Measurements from ENCODE around the gene ATP6V1E1.

The ATP6V1E1 gene

GRCh38 chr22:17548010-17548755, 80.4 kb downstream of the ATP6V1E1 start:
- Histone ChIP-seq H3K36me3 (ENCODE audit: insufficient read depth) (no peaks in the 10 kb centered on the region), H3K4me1 (ENCODE audit: low read depth, poor library complexity, severe bottlenecking) (no peaks in the 10 kb centered on the region)

GRCh38 chr22:17542452-17542851, 86.1 kb downstream of the ATP6V1E1 start:
- H3K79me2 ChIP-seq (ENCODE audit: insufficient read depth, low read depth): no peaks in the 10 kb centered on the region
- H3K27ac ChIP-seq: no peak overlapping the region
- H3K36me3 ChIP-seq (ENCODE audit: insufficient read depth): no peaks in the 10 kb centered on the region

More at GRCh38 chr22:17548010-17548755, 80.4 kb downstream of the ATP6V1E1 start:
- Histone ChIP-seq H3K27ac (no peak overlapping the region), H3K4me3 (IDR thresholded peaks at IDR 0.05; ENCODE audit: insufficient read depth, low read depth, low read length) (no peak overlapping the region), H2AFZ (ENCODE audit: low read depth) (no peak overlapping the region), H3K27me3 (ENCODE audit: insufficient read depth, low read depth) (no peaks in the 10 kb centered on the region), H3K9ac (no peak overlapping the region), H4K20me1 (ENCODE audit: insufficient read depth) (no peaks in the 10 kb centered on the region), H3K4me2 (no peak overlapping the region), H3K79me2 (ENCODE audit: insufficient read depth, low read depth) (no peaks in the 10 kb centered on the region)
- TF ChIP-seq CTCF (conservative IDR thresholded peaks at IDR 0.05; ENCODE audit: low read depth, low read length): no peak

More at GRCh38 chr22:17542452-17542851, 86.1 kb downstream of the ATP6V1E1 start:
- Histone ChIP-seq H3K4me3 (IDR thresholded peaks at IDR 0.05; ENCODE audit: insufficient read depth, low read depth, low read length) (no peak overlapping the region), H4K20me1 (ENCODE audit: insufficient read depth) (no peaks in the 10 kb centered on the region), H3K27me3 (ENCODE audit: insufficient read depth, low read depth) (no peaks in the 10 kb centered on the region), H3K4me1 (ENCODE audit: low read depth, poor library complexity, severe bottlenecking) (no peaks in the 10 kb centered on the region), H3K9ac (no peak overlapping the region), H2AFZ (ENCODE audit: low read depth) (no peak overlapping the region), H3K4me2 (no peak overlapping the region)
- no peak for TF ChIP-seq CTCF (conservative IDR thresholded peaks at IDR 0.05; ENCODE audit: low read depth, low read length)

Measured in KMS-11 (cell line).